ENCODE measurements around the gene EGR1.
"Not testable (repeated sequence)": the region's sequence is repeated elsewhere in the genome, so short reads cannot be mapped to it uniquely, and the experiment has no call there.

Gene EGR1

GRCh38 chr5:138491284-138491648, 26.0 kb downstream of the EGR1 start:
- Histone ChIP-seq H3K4me3 (ENCODE audit: low read length) (peak overlapping the region; percentile 63), H3K9ac (ENCODE audit: low read length) (no peak overlapping the region), H3K27me3 (ENCODE audit: control insufficient read depth, insufficient read depth, low read length) (peaks cover 5% of the 10 kb centered on the region), H3K4me1 (ENCODE audit: control insufficient read depth, insufficient read depth, low read length) (peaks cover 8% of the 10 kb centered on the region), H3K27ac (ENCODE audit: low read depth, low read length) (no peak overlapping the region), H3K36me3 (ENCODE audit: control insufficient read depth, insufficient read depth, low read length) (no peaks in the 10 kb centered on the region)

GRCh38 chr5:138491669-138492559, 26.6 kb downstream of the EGR1 start:
- Histone ChIP-seq H3K4me1 (ENCODE audit: control insufficient read depth, insufficient read depth, low read length) (peaks cover 8% of the 10 kb centered on the region), H3K9ac (ENCODE audit: low read length) (peak overlapping the region; percentile 19), H3K36me3 (ENCODE audit: control insufficient read depth, insufficient read depth, low read length) (no peaks in the 10 kb centered on the region), H3K27ac (ENCODE audit: low read depth, low read length) (peak overlapping the region; percentile 38), H3K4me3 (ENCODE audit: low read length) (peak overlapping the region; percentile 63), H3K27me3 (ENCODE audit: control insufficient read depth, insufficient read depth, low read length) (peaks cover 5% of the 10 kb centered on the region)

GRCh38 chr5:138492560-138493045, 27.3 kb downstream of the EGR1 start:
- Histone ChIP-seq H3K4me3 (ENCODE audit: low read length) (peak overlapping the region; percentile 57), H3K36me3 (ENCODE audit: control insufficient read depth, insufficient read depth, low read length) (no peaks in the 10 kb centered on the region), H3K27ac (ENCODE audit: low read depth, low read length) (peak overlapping the region; percentile 38), H3K9ac (ENCODE audit: low read length) (peak overlapping the region; percentile 19), H3K27me3 (ENCODE audit: control insufficient read depth, insufficient read depth, low read length) (peaks cover 5% of the 10 kb centered on the region), H3K4me1 (ENCODE audit: control insufficient read depth, insufficient read depth, low read length) (peaks cover 8% of the 10 kb centered on the region)

GRCh38 chr5:138495351-138495750, 30.1 kb downstream of the EGR1 start:
- H3K9ac ChIP-seq (ENCODE audit: low read length): no peak overlapping the region
- H3K27me3 ChIP-seq (ENCODE audit: control insufficient read depth, insufficient read depth, low read length): peaks cover 2% of the 10 kb centered on the region
- H3K27ac ChIP-seq (ENCODE audit: low read depth, low read length): no peak overlapping the region
- peaks cover 8% of the 10 kb centered on the region for H3K4me1 ChIP-seq (ENCODE audit: control insufficient read depth, insufficient read depth, low read length)
- no peaks in the 10 kb centered on the region for H3K36me3 ChIP-seq (ENCODE audit: control insufficient read depth, insufficient read depth, low read length)
- no peak overlapping the region for H3K4me3 ChIP-seq (ENCODE audit: low read length)

- H3K9ac ChIP-seq (ENCODE audit: low read length): no peak overlapping the region
Observed at GRCh38 chr5:138498376-138498775, 33.1 kb downstream of the EGR1 start.

GRCh38 chr5:138502121-138502520, 36.8 kb downstream of the EGR1 start:
- Histone ChIP-seq H3K27ac (ENCODE audit: low read depth, low read length) (no peak overlapping the region), H3K27me3 (ENCODE audit: control insufficient read depth, insufficient read depth, low read length) (no peaks in the 10 kb centered on the region), H3K4me3 (ENCODE audit: low read length) (no peak overlapping the region), H3K36me3 (ENCODE audit: control insufficient read depth, insufficient read depth, low read length) (no peaks in the 10 kb centered on the region), H3K9ac (ENCODE audit: low read length) (no peak overlapping the region), H3K4me1 (ENCODE audit: control insufficient read depth, insufficient read depth, low read length) (peaks cover 4% of the 10 kb centered on the region)

More at GRCh38 chr5:138498376-138498775, 33.1 kb downstream of the EGR1 start:
- no peaks in the 10 kb centered on the region for H3K27me3 ChIP-seq (ENCODE audit: control insufficient read depth, insufficient read depth, low read length)
- peaks cover 1% of the 10 kb centered on the region for H3K4me1 ChIP-seq (ENCODE audit: control insufficient read depth, insufficient read depth, low read length)
- no peak overlapping the region for H3K27ac ChIP-seq (ENCODE audit: low read depth, low read length)
- no peaks in the 10 kb centered on the region for H3K36me3 ChIP-seq (ENCODE audit: control insufficient read depth, insufficient read depth, low read length)
- H3K4me3 ChIP-seq (ENCODE audit: low read length): no peak overlapping the region

GRCh38 chr5:138502521-138502920, 37.2 kb downstream of the EGR1 start:
- peaks cover 4% of the 10 kb centered on the region for H3K4me1 ChIP-seq (ENCODE audit: control insufficient read depth, insufficient read depth, low read length)
- no peaks in the 10 kb centered on the region for H3K36me3 ChIP-seq (ENCODE audit: control insufficient read depth, insufficient read depth, low read length)
- H3K27me3 ChIP-seq (ENCODE audit: control insufficient read depth, insufficient read depth, low read length): no peaks in the 10 kb centered on the region
- H3K9ac ChIP-seq (ENCODE audit: low read length): no peak overlapping the region
- H3K4me3 ChIP-seq (ENCODE audit: low read length): no peak overlapping the region
- H3K27ac ChIP-seq (ENCODE audit: low read depth, low read length): no peak overlapping the region

- Histone ChIP-seq H3K4me1 (ENCODE audit: control insufficient read depth, insufficient read depth, low read length) (peaks cover 4% of the 10 kb centered on the region), H3K9ac (ENCODE audit: low read length) (no peak overlapping the region), H3K27ac (ENCODE audit: low read depth, low read length) (peak overlapping the region; percentile 3), H3K27me3 (ENCODE audit: control insufficient read depth, insufficient read depth, low read length) (no peaks in the 10 kb centered on the region), H3K36me3 (ENCODE audit: control insufficient read depth, insufficient read depth, low read length) (no peaks in the 10 kb centered on the region), H3K4me3 (ENCODE audit: low read length) (no peak overlapping the region)
Observed at GRCh38 chr5:138503487-138504270, 38.4 kb downstream of the EGR1 start.

- H3K9ac ChIP-seq (ENCODE audit: low read length): no peak overlapping the region
- no peaks in the 10 kb centered on the region for H3K27me3 ChIP-seq (ENCODE audit: control insufficient read depth, insufficient read depth, low read length)
- H3K36me3 ChIP-seq (ENCODE audit: control insufficient read depth, insufficient read depth, low read length): no peaks in the 10 kb centered on the region
- H3K4me3 ChIP-seq (ENCODE audit: low read length): no peak overlapping the region
- peaks cover 4% of the 10 kb centered on the region for H3K4me1 ChIP-seq (ENCODE audit: control insufficient read depth, insufficient read depth, low read length)
- no peak overlapping the region for H3K27ac ChIP-seq (ENCODE audit: low read depth, low read length)
Observed at GRCh38 chr5:138504799-138505198, 39.5 kb downstream of the EGR1 start.

GRCh38 chr5:138506370-138507306, 41.4 kb downstream of the EGR1 start:
- Histone ChIP-seq H3K9ac (ENCODE audit: low read length) (no peak overlapping the region), H3K36me3 (ENCODE audit: control insufficient read depth, insufficient read depth, low read length) (no peaks in the 10 kb centered on the region), H3K4me1 (ENCODE audit: control insufficient read depth, insufficient read depth, low read length) (peaks cover 4% of the 10 kb centered on the region), H3K27me3 (ENCODE audit: control insufficient read depth, insufficient read depth, low read length) (no peaks in the 10 kb centered on the region), H3K4me3 (ENCODE audit: low read length) (no peak overlapping the region), H3K27ac (ENCODE audit: low read depth, low read length) (no peak overlapping the region)

- H3K9ac ChIP-seq (ENCODE audit: low read length); H3K4me3 ChIP-seq (ENCODE audit: low read length); H3K36me3 ChIP-seq (ENCODE audit: control insufficient read depth, insufficient read depth, low read length); H3K4me1 ChIP-seq (ENCODE audit: control insufficient read depth, insufficient read depth, low read length); H3K27ac ChIP-seq (ENCODE audit: low read depth, low read length); H3K27me3 ChIP-seq (ENCODE audit: control insufficient read depth, insufficient read depth, low read length): not testable (repeated sequence)
Observed at GRCh38 chr5:138507485-138507884, 42.2 kb downstream of the EGR1 start.

GRCh38 chr5:138508958-138509357, 43.7 kb downstream of the EGR1 start:
- Histone ChIP-seq H3K36me3 (ENCODE audit: control insufficient read depth, insufficient read depth, low read length) (peaks cover 2% of the 10 kb centered on the region), H3K27ac (ENCODE audit: low read depth, low read length) (no peak overlapping the region)

More at GRCh38 chr5:138508958-138509357, 43.7 kb downstream of the EGR1 start:
- Histone ChIP-seq H3K9ac (ENCODE audit: low read length) (no peak overlapping the region), H3K27me3 (ENCODE audit: control insufficient read depth, insufficient read depth, low read length) (no peaks in the 10 kb centered on the region), H3K4me3 (ENCODE audit: low read length) (no peak overlapping the region), H3K4me1 (ENCODE audit: control insufficient read depth, insufficient read depth, low read length) (no peaks in the 10 kb centered on the region)

All from rectal smooth muscle tissue (tissue), 1 donor.